ENCODE measurements around the gene ADAM29. TPM values are rescaled to one million over a fixed set of nuclear protein-coding genes. Genes with fewer than 3 reads are reported as not detected.
"Not testable (repeated sequence)": the region's sequence is repeated elsewhere in the genome, so short reads cannot be mapped to it uniquely, and the experiment has no call there.

ADAM29 gene
- total RNA-seq, 1 donor from 2014 or later = not detected

- no peak overlapping the region for H3K27ac ChIP-seq (ENCODE audit: low read depth, low read length)
- H3K9me3 ChIP-seq (ENCODE audit: control insufficient read depth in 3 of 3, low read length in 3 of 3) = no peaks in the 10 kb centered on the region
- H3K4me3 ChIP-seq (ENCODE audit: low read length in 3 of 3) = no peak overlapping the region
- H3K4me1 ChIP-seq (ENCODE audit: control insufficient read depth in 3 of 3, insufficient read depth in 3 of 3, low read length in 3 of 3) = no peaks in the 10 kb centered on the region
- H3K27me3 ChIP-seq (ENCODE audit: control insufficient read depth in 3 of 3, insufficient read depth in 3 of 3, low read length in 3 of 3) = no peaks in the 10 kb centered on the region
- H3K9ac ChIP-seq (ENCODE audit: low read depth in 1 of 3, low read length in 3 of 3) = no peak overlapping the region
- H3K36me3 ChIP-seq (ENCODE audit: control insufficient read depth in 3 of 3, insufficient read depth in 3 of 3, low read length in 3 of 3) = no peaks in the 10 kb centered on the region
Measured at GRCh38 chr4:174935607-174936006, 17.4 kb downstream of the ADAM29 start.

- H3K9me3 ChIP-seq (ENCODE audit: control insufficient read depth in 3 of 3, low read length in 3 of 3) = no peaks in the 10 kb centered on the region
- H3K9ac ChIP-seq (ENCODE audit: low read depth in 1 of 3, low read length in 3 of 3) = no peak overlapping the region
- H3K4me3 ChIP-seq (ENCODE audit: low read length in 3 of 3) = no peak overlapping the region
- H3K4me1 ChIP-seq (ENCODE audit: control insufficient read depth in 3 of 3, insufficient read depth in 3 of 3, low read length in 3 of 3) = no peaks in the 10 kb centered on the region
- H3K27ac ChIP-seq (ENCODE audit: low read depth, low read length) = no peak overlapping the region
- H3K27me3 ChIP-seq (ENCODE audit: control insufficient read depth in 3 of 3, insufficient read depth in 3 of 3, low read length in 3 of 3) = no peaks in the 10 kb centered on the region
- no peaks in the 10 kb centered on the region for H3K36me3 ChIP-seq (ENCODE audit: control insufficient read depth in 3 of 3, insufficient read depth in 3 of 3, low read length in 3 of 3)
Measured at GRCh38 chr4:174940002-174940401, 21.8 kb downstream of the ADAM29 start.

- H3K9ac ChIP-seq (ENCODE audit: low read depth in 1 of 3, low read length in 3 of 3) = no peak overlapping the region
- H3K36me3 ChIP-seq (ENCODE audit: control insufficient read depth in 3 of 3, insufficient read depth in 3 of 3, low read length in 3 of 3) = no peaks in the 10 kb centered on the region
- H3K27ac ChIP-seq (ENCODE audit: low read depth, low read length) = no peak overlapping the region
- H3K27me3 ChIP-seq (ENCODE audit: control insufficient read depth in 3 of 3, insufficient read depth in 3 of 3, low read length in 3 of 3) = no peaks in the 10 kb centered on the region
- no peaks in the 10 kb centered on the region for H3K9me3 ChIP-seq (ENCODE audit: control insufficient read depth in 3 of 3, low read length in 3 of 3)
- H3K4me3 ChIP-seq (ENCODE audit: low read length in 3 of 3) = no peak overlapping the region
- H3K4me1 ChIP-seq (ENCODE audit: control insufficient read depth in 3 of 3, insufficient read depth in 3 of 3, low read length in 3 of 3) = no peaks in the 10 kb centered on the region
Measured at GRCh38 chr4:174946246-174946645, 28.1 kb downstream of the ADAM29 start.

- no peak overlapping the region for H3K4me3 ChIP-seq (ENCODE audit: low read length in 3 of 3)
- no peak overlapping the region for H3K27ac ChIP-seq (ENCODE audit: low read depth, low read length)
- no peaks in the 10 kb centered on the region for H3K27me3 ChIP-seq (ENCODE audit: control insufficient read depth in 3 of 3, insufficient read depth in 3 of 3, low read length in 3 of 3)
- H3K9me3 ChIP-seq (ENCODE audit: control insufficient read depth in 3 of 3, low read length in 3 of 3) = no peaks in the 10 kb centered on the region
- no peaks in the 10 kb centered on the region for H3K36me3 ChIP-seq (ENCODE audit: control insufficient read depth in 3 of 3, insufficient read depth in 3 of 3, low read length in 3 of 3)
- H3K4me1 ChIP-seq (ENCODE audit: control insufficient read depth in 3 of 3, insufficient read depth in 3 of 3, low read length in 3 of 3) = no peaks in the 10 kb centered on the region
- H3K9ac ChIP-seq (ENCODE audit: low read depth in 1 of 3, low read length in 3 of 3) = no peak overlapping the region
Measured at GRCh38 chr4:174948826-174949225, 30.7 kb downstream of the ADAM29 start.

GRCh38 chr4:174972911-174973310 is 54.8 kb downstream of the ADAM29 start:
- H3K36me3 ChIP-seq (ENCODE audit: control insufficient read depth in 3 of 3, insufficient read depth in 3 of 3, low read length in 3 of 3) = no peaks in the 10 kb centered on the region
- H3K9ac ChIP-seq (ENCODE audit: low read depth in 1 of 3, low read length in 3 of 3) = no peak overlapping the region
- no peaks in the 10 kb centered on the region for H3K27me3 ChIP-seq (ENCODE audit: control insufficient read depth in 3 of 3, insufficient read depth in 3 of 3, low read length in 3 of 3)
- no peak overlapping the region for H3K27ac ChIP-seq (ENCODE audit: low read depth, low read length)
- no peaks in the 10 kb centered on the region for H3K4me1 ChIP-seq (ENCODE audit: control insufficient read depth in 3 of 3, insufficient read depth in 3 of 3, low read length in 3 of 3)
- H3K4me3 ChIP-seq (ENCODE audit: low read length in 3 of 3) = no peak overlapping the region
- H3K9me3 ChIP-seq (ENCODE audit: control insufficient read depth in 3 of 3, low read length in 3 of 3) = no peaks in the 10 kb centered on the region

- no peaks in the 10 kb centered on the region for H3K27me3 ChIP-seq (ENCODE audit: control insufficient read depth in 3 of 3, insufficient read depth in 3 of 3, low read length in 3 of 3)
- H3K36me3 ChIP-seq (ENCODE audit: control insufficient read depth in 3 of 3, insufficient read depth in 3 of 3, low read length in 3 of 3) = no peaks in the 10 kb centered on the region
- H3K9me3 ChIP-seq (ENCODE audit: control insufficient read depth in 3 of 3, low read length in 3 of 3) = no peaks in the 10 kb centered on the region
- no peak overlapping the region for H3K4me3 ChIP-seq (ENCODE audit: low read length in 3 of 3)
- H3K4me1 ChIP-seq (ENCODE audit: control insufficient read depth in 3 of 3, insufficient read depth in 3 of 3, low read length in 3 of 3) = no peaks in the 10 kb centered on the region
- no peak overlapping the region for H3K27ac ChIP-seq (ENCODE audit: low read depth, low read length)
- no peak overlapping the region for H3K9ac ChIP-seq (ENCODE audit: low read depth in 1 of 3, low read length in 3 of 3)
Measured at GRCh38 chr4:174973336-174973735, 55.2 kb downstream of the ADAM29 start.

- Histone ChIP-seq H3K27me3 (ENCODE audit: control insufficient read depth in 3 of 3, insufficient read depth in 3 of 3, low read length in 3 of 3) (no peaks in the 10 kb centered on the region), H3K36me3 (ENCODE audit: control insufficient read depth in 3 of 3, insufficient read depth in 3 of 3, low read length in 3 of 3) (no peaks in the 10 kb centered on the region), H3K27ac (ENCODE audit: low read depth, low read length) (no peak overlapping the region), H3K4me1 (ENCODE audit: control insufficient read depth in 3 of 3, insufficient read depth in 3 of 3, low read length in 3 of 3) (no peaks in the 10 kb centered on the region), H3K9ac (ENCODE audit: low read depth in 1 of 3, low read length in 3 of 3) (no peak overlapping the region), H3K4me3 (ENCODE audit: low read length in 3 of 3) (no peak overlapping the region), H3K9me3 (ENCODE audit: control insufficient read depth in 3 of 3, low read length in 3 of 3) (no peaks in the 10 kb centered on the region)
Measured at GRCh38 chr4:174983128-174983750, 65.1 kb downstream of the ADAM29 start.

GRCh38 chr4:174983870-174984269 is 65.7 kb downstream of the ADAM29 start:
- H3K9me3 ChIP-seq (ENCODE audit: control insufficient read depth in 3 of 3, low read length in 3 of 3); H3K9ac ChIP-seq (ENCODE audit: low read depth in 1 of 3, low read length in 3 of 3); H3K4me1 ChIP-seq (ENCODE audit: control insufficient read depth in 3 of 3, insufficient read depth in 3 of 3, low read length in 3 of 3); H3K36me3 ChIP-seq (ENCODE audit: control insufficient read depth in 3 of 3, insufficient read depth in 3 of 3, low read length in 3 of 3); H3K27me3 ChIP-seq (ENCODE audit: control insufficient read depth in 3 of 3, insufficient read depth in 3 of 3, low read length in 3 of 3); H3K27ac ChIP-seq (ENCODE audit: low read depth, low read length); H3K4me3 ChIP-seq (ENCODE audit: low read length in 3 of 3): not testable (repeated sequence)

GRCh38 chr4:174989791-174990190 is 71.6 kb downstream of the ADAM29 start:
- Histone ChIP-seq H3K4me3 (ENCODE audit: low read length in 3 of 3) (no peak overlapping the region), H3K27ac (ENCODE audit: low read depth, low read length) (no peak overlapping the region), H3K9me3 (ENCODE audit: control insufficient read depth in 3 of 3, low read length in 3 of 3) (no peaks in the 10 kb centered on the region), H3K36me3 (ENCODE audit: control insufficient read depth in 3 of 3, insufficient read depth in 3 of 3, low read length in 3 of 3) (no peaks in the 10 kb centered on the region), H3K27me3 (ENCODE audit: control insufficient read depth in 3 of 3, insufficient read depth in 3 of 3, low read length in 3 of 3) (no peaks in the 10 kb centered on the region), H3K9ac (ENCODE audit: low read depth in 1 of 3, low read length in 3 of 3) (no peak overlapping the region), H3K4me1 (ENCODE audit: control insufficient read depth in 3 of 3, insufficient read depth in 3 of 3, low read length in 3 of 3) (no peaks in the 10 kb centered on the region)

- no peaks in the 10 kb centered on the region for H3K9me3 ChIP-seq (ENCODE audit: control insufficient read depth in 3 of 3, low read length in 3 of 3)
- no peaks in the 10 kb centered on the region for H3K27me3 ChIP-seq (ENCODE audit: control insufficient read depth in 3 of 3, insufficient read depth in 3 of 3, low read length in 3 of 3)
- no peaks in the 10 kb centered on the region for H3K36me3 ChIP-seq (ENCODE audit: control insufficient read depth in 3 of 3, insufficient read depth in 3 of 3, low read length in 3 of 3)
- no peak overlapping the region for H3K4me3 ChIP-seq (ENCODE audit: low read length in 3 of 3)
- no peak overlapping the region for H3K27ac ChIP-seq (ENCODE audit: low read depth, low read length)
- H3K9ac ChIP-seq (ENCODE audit: low read depth in 1 of 3, low read length in 3 of 3) = no peak overlapping the region
- no peaks in the 10 kb centered on the region for H3K4me1 ChIP-seq (ENCODE audit: control insufficient read depth in 3 of 3, insufficient read depth in 3 of 3, low read length in 3 of 3)
Measured at GRCh38 chr4:174993916-174994315, 75.8 kb downstream of the ADAM29 start.

GRCh38 chr4:174996079-174996478 is 77.9 kb downstream of the ADAM29 start:
- Histone ChIP-seq H3K27me3 (ENCODE audit: control insufficient read depth in 3 of 3, insufficient read depth in 3 of 3, low read length in 3 of 3) (no peaks in the 10 kb centered on the region), H3K9ac (ENCODE audit: low read depth in 1 of 3, low read length in 3 of 3) (no peak overlapping the region), H3K4me3 (ENCODE audit: low read length in 3 of 3) (no peak overlapping the region), H3K9me3 (ENCODE audit: control insufficient read depth in 3 of 3, low read length in 3 of 3) (no peaks in the 10 kb centered on the region), H3K27ac (ENCODE audit: low read depth, low read length) (no peak overlapping the region), H3K36me3 (ENCODE audit: control insufficient read depth in 3 of 3, insufficient read depth in 3 of 3, low read length in 3 of 3) (no peaks in the 10 kb centered on the region), H3K4me1 (ENCODE audit: control insufficient read depth in 3 of 3, insufficient read depth in 3 of 3, low read length in 3 of 3) (no peaks in the 10 kb centered on the region)
